Astrocyte (in vitro differentiated cells and primary cell): Measurements from ENCODE around the gene PET117. TPM values are rescaled to one million over a fixed set of nuclear protein-coding genes. Genes with fewer than 3 reads are reported as not detected.

Experiments used
- DNase-seq: peaks from one replicate; pipeline ENCODE4 v3.0.0-alpha.2; 2010; ENCODE audit warnings: low read depth
- FAIRE-seq: peaks from 2 replicates; lab custom pipeline; 2011; peaks lifted over from hg19 to GRCh38; lab: Jason Lieb, UNC
- H2AFZ ChIP-seq: 2 replicates; pipeline ENCODE4 v1.6.0; 2012; ENCODE audit warnings: low read depth, low read length, inconsistent platforms
- H3K27ac ChIP-seq: 2 replicates; pipeline ENCODE4 v1.5.1; 2011; ENCODE audit warnings: low read depth, low read length, inconsistent platforms
- H3K27me3 ChIP-seq: 2 replicates; pipeline ENCODE4 v1.6.0; 2011; ENCODE audit warnings: low read length, inconsistent platforms; ENCODE audit not compliant: insufficient read depth
- H3K36me3 ChIP-seq: 2 replicates; pipeline ENCODE4 v1.5.1; 2011; ENCODE audit warnings: low read length, inconsistent platforms; ENCODE audit not compliant: insufficient read depth
- H3K4me1 ChIP-seq: 2 replicates; pipeline ENCODE4 v1.5.1; 2011; ENCODE audit warnings: low read length, inconsistent platforms; ENCODE audit not compliant: insufficient read depth
- H3K4me2 ChIP-seq: 2 replicates; pipeline ENCODE4 v1.6.0; 2012; ENCODE audit warnings: low read length, inconsistent platforms
- H3K4me3 ChIP-seq: 2 replicates; pipeline ENCODE4 v1.5.1; 2011; ENCODE audit warnings: low read depth, mild to moderate bottlenecking, low read length, inconsistent platforms; ENCODE audit not compliant: insufficient read depth
- H3K79me2 ChIP-seq: 2 replicates; pipeline ENCODE4 v1.6.0; 2012; ENCODE audit warnings: mild to moderate bottlenecking, low read length, inconsistent platforms; ENCODE audit not compliant: insufficient read depth
- H3K9ac ChIP-seq: 2 replicates; pipeline ENCODE4 v1.6.0; 2012; ENCODE audit warnings: mild to moderate bottlenecking, low read length, inconsistent platforms
- H3K9me3 ChIP-seq: 2 replicates; pipeline ENCODE4 v1.5.1; 2012; ENCODE audit warnings: low read depth, mild to moderate bottlenecking, low read length, inconsistent platforms; ENCODE audit not compliant: insufficient read depth
- H4K20me1 ChIP-seq: 2 replicates; pipeline ENCODE4 v1.6.0; 2012; ENCODE audit warnings: low read length, inconsistent platforms; ENCODE audit not compliant: insufficient read depth
- H3K27ac Mint-ChIP-seq: one replicate; pipeline ENCODE4 v1.8.0; 2021; ENCODE audit warnings: mild to moderate bottlenecking, mixed read lengths; ENCODE audit not compliant: unreplicated experiment
- H3K27me3 Mint-ChIP-seq: one replicate; pipeline ENCODE4 v1.8.0; 2021; ENCODE audit warnings: low read depth, mixed read lengths; ENCODE audit not compliant: unreplicated experiment
- H3K36me3 Mint-ChIP-seq: one replicate; pipeline ENCODE4 v1.8.0; 2021; ENCODE audit warnings: low read depth, mixed read lengths; ENCODE audit not compliant: unreplicated experiment
- H3K4me1 Mint-ChIP-seq: one replicate; pipeline ENCODE4 v1.8.0; 2021; ENCODE audit warnings: low read depth, mixed read lengths; ENCODE audit not compliant: unreplicated experiment
- H3K4me3 Mint-ChIP-seq: one replicate; pipeline ENCODE4 v1.8.0; 2021; ENCODE audit warnings: mild to moderate bottlenecking, moderate library complexity, mixed read lengths; ENCODE audit not compliant: unreplicated experiment
- H3K9me3 Mint-ChIP-seq: one replicate; pipeline ENCODE4 v1.8.0; 2021; ENCODE audit warnings: mild to moderate bottlenecking, mixed read lengths; ENCODE audit not compliant: unreplicated experiment
- CTCF ChIP-seq: IDR thresholded peaks from 2 replicates; pipeline ENCODE4 v1.5.1; 2011; ENCODE audit warnings: low read depth, mild to moderate bottlenecking, inconsistent platforms, low read length, moderate library complexity; ENCODE audit not compliant: insufficient read depth
- EZH2 ChIP-seq: IDR thresholded peaks from 2 replicates; pipeline ENCODE4 v1.6.1; 2012; ENCODE audit warnings: mild to moderate bottlenecking, low read length, inconsistent platforms; ENCODE audit not compliant: insufficient read depth
- total RNA-seq: library from RNA; stranded (reverse); gene quantifications from 2 replicates; pipeline ENCODE4 v1.2.1, GENCODE V29; 2021

The PET117 gene
- total RNA-seq, 1 donor from 2014 or later, result 10.7 TPM

- peaks cover 8% of the 10 kb centered on the region for H3K36me3 Mint-ChIP-seq
- Histone ChIP-seq H2AFZ (no peak overlapping the region), H3K4me2 (no peak overlapping the region), H3K79me2 (peaks cover 4% of the 10 kb centered on the region), H3K4me1 (peaks cover 6% of the 10 kb centered on the region), H3K9ac (no peak overlapping the region), H4K20me1 (no peaks in the 10 kb centered on the region), H3K27ac (no peak overlapping the region), H3K9me3 (no peaks in the 10 kb centered on the region), H3K27me3 (no peaks in the 10 kb centered on the region), H3K36me3 (no peaks in the 10 kb centered on the region), H3K4me3 (no peak overlapping the region)
- DNase-seq, result no peak
- H3K27ac Mint-ChIP-seq, result no peak overlapping the region
- TF ChIP-seq CTCF (no peak), EZH2 (no peak)
- H3K9me3 Mint-ChIP-seq, result no peaks in the 10 kb centered on the region
- no peak for FAIRE-seq
- H3K4me3 Mint-ChIP-seq, result no peak overlapping the region
- H3K27me3 Mint-ChIP-seq, result no peaks in the 10 kb centered on the region
- peaks cover 10% of the 10 kb centered on the region for H3K4me1 Mint-ChIP-seq
Measured at GRCh38 chr20:18166950-18167349, 29.3 kb downstream of the PET117 start.

GRCh38 chr20:18172379-18172778, 34.7 kb downstream of the PET117 start:
- no peak overlapping the region for H3K4me3 ChIP-seq
- no peak overlapping the region for H3K27ac ChIP-seq
- peaks cover 6% of the 10 kb centered on the region for H4K20me1 ChIP-seq
- no peak overlapping the region for H3K9ac ChIP-seq
- TF ChIP-seq CTCF (no peak), EZH2 (no peak)
- H3K27ac Mint-ChIP-seq, result no peak overlapping the region
- no peaks in the 10 kb centered on the region for H3K4me1 ChIP-seq
- no peaks in the 10 kb centered on the region for H3K9me3 Mint-ChIP-seq
- peaks cover 3% of the 10 kb centered on the region for H3K36me3 ChIP-seq
- no peaks in the 10 kb centered on the region for H3K9me3 ChIP-seq
- H3K4me3 Mint-ChIP-seq, result no peak overlapping the region
- H2AFZ ChIP-seq, result no peak overlapping the region
- no peaks in the 10 kb centered on the region for H3K4me1 Mint-ChIP-seq
- no peak overlapping the region for H3K4me2 ChIP-seq
- FAIRE-seq (no peak), DNase-seq (no peak)
- no peaks in the 10 kb centered on the region for H3K27me3 ChIP-seq
- H3K79me2 ChIP-seq, result peaks cover 4% of the 10 kb centered on the region
- H3K36me3 Mint-ChIP-seq, result peaks cover 17% of the 10 kb centered on the region
- H3K27me3 Mint-ChIP-seq, result no peaks in the 10 kb centered on the region

- H3K36me3 Mint-ChIP-seq, result peaks cover 30% of the 10 kb centered on the region
- no peak overlapping the region for H3K27ac Mint-ChIP-seq
- H3K27me3 Mint-ChIP-seq, result no peaks in the 10 kb centered on the region
Measured at GRCh38 chr20:18174906-18175683, 37.4 kb downstream of the PET117 start.

More at GRCh38 chr20:18174906-18175683, 37.4 kb downstream of the PET117 start:
- Histone ChIP-seq H2AFZ (no peak overlapping the region), H3K36me3 (peaks cover 3% of the 10 kb centered on the region), H3K4me2 (no peak overlapping the region), H3K79me2 (peaks cover 4% of the 10 kb centered on the region), H3K9ac (no peak overlapping the region), H3K4me3 (no peak overlapping the region), H3K27ac (no peak overlapping the region), H3K4me1 (no peaks in the 10 kb centered on the region), H3K9me3 (no peaks in the 10 kb centered on the region), H3K27me3 (no peaks in the 10 kb centered on the region), H4K20me1 (peaks cover 6% of the 10 kb centered on the region)
- no peak overlapping the region for H3K4me3 Mint-ChIP-seq
- H3K4me1 Mint-ChIP-seq, result no peaks in the 10 kb centered on the region
- DNase-seq (no peak), FAIRE-seq (no peak)
- H3K9me3 Mint-ChIP-seq, result peaks cover 9% of the 10 kb centered on the region
- TF ChIP-seq EZH2 (no peak), CTCF (no peak)
